Fibroblast of skin of left biceps (primary cell): Measurements from ENCODE around the gene ATP5ME.
"Not testable (repeated sequence)": the region's sequence is repeated elsewhere in the genome, so short reads cannot be mapped to it uniquely, and the experiment has no call there.

Source experiments
- DNase-seq, 2 experiments: peaks; one replicate each; pipeline ENCODE4 v3.0.0-alpha.2; 2013; ENCODE audit warnings: low read depth in 2 of 2

The ATP5ME gene

GRCh38 chr4:635851-636627 lies 38.0 kb downstream of the ATP5ME start:
- no peak for DNase-seq

- DNase-seq = not testable (repeated sequence)
Observed at GRCh38 chr4:635066-635835, 38.8 kb downstream of the ATP5ME start.

- DNase-seq = no peak
Observed at GRCh38 chr4:634599-634985, 39.5 kb downstream of the ATP5ME start.

GRCh38 chr4:633976-634598 lies 40.0 kb downstream of the ATP5ME start:
- no peak for DNase-seq

GRCh38 chr4:633406-633805 lies 40.7 kb downstream of the ATP5ME start:
- DNase-seq = no peak

GRCh38 chr4:632926-633325 lies 41.1 kb downstream of the ATP5ME start:
- no peak for DNase-seq

GRCh38 chr4:632196-632790 lies 41.8 kb downstream of the ATP5ME start:
- no peak for DNase-seq

GRCh38 chr4:630656-631055 lies 43.4 kb downstream of the ATP5ME start:
- no peak for DNase-seq

- DNase-seq = no peak
Observed at GRCh38 chr4:629915-630641, 44.0 kb downstream of the ATP5ME start.

- DNase-seq = no peak
Observed at GRCh38 chr4:629636-629914, 44.5 kb downstream of the ATP5ME start.

GRCh38 chr4:628821-629635 lies 45.0 kb downstream of the ATP5ME start:
- no peak for DNase-seq

- DNase-seq = no peak
Observed at GRCh38 chr4:628311-628741, 45.8 kb downstream of the ATP5ME start.

- no peak for DNase-seq
Observed at GRCh38 chr4:627347-628125, 46.5 kb downstream of the ATP5ME start.

- DNase-seq = no peak
Observed at GRCh38 chr4:626201-627091, 47.6 kb downstream of the ATP5ME start.

- DNase-seq = no peak
Observed at GRCh38 chr4:625631-626161, 48.4 kb downstream of the ATP5ME start.

- DNase-seq = no peak
Observed at GRCh38 chr4:624705-625590, 49.1 kb downstream of the ATP5ME start, which contains the start of gene PDE6B. PDE6B (plus strand) TSS chr4:625573; CDS start chr4:625627, 54 bp downstream.

- no peak for DNase-seq
Observed at GRCh38 chr4:623914-624566, 50.0 kb downstream of the ATP5ME start.
